Neuronal stem cell (in vitro differentiated cells): ENCODE measurements around the gene BOLA2B.

ENCODE experiments used
- DNase-seq: peaks from one replicate; pipeline ENCODE4 v3.0.0-alpha.2; 2013; ENCODE audit warnings: low spot score
- H2AFZ ChIP-seq: one replicate; pipeline ENCODE4 v1.6.1; 2013; ENCODE audit warnings: mild to moderate bottlenecking, low read length, inconsistent platforms
- H2AK5ac ChIP-seq: 2 replicates; pipeline ENCODE4 v1.6.1; 2013; ENCODE audit warnings: low read depth, mild to moderate bottlenecking, inconsistent platforms, low read length, moderate library complexity, mixed read lengths
- H2BK120ac ChIP-seq: 2 replicates; pipeline ENCODE4 v1.6.1; 2013; ENCODE audit warnings: low read depth, mild to moderate bottlenecking, inconsistent platforms, low read length, moderate library complexity, mixed read lengths
- H2BK12ac ChIP-seq: one replicate; pipeline ENCODE4 v1.6.1; 2013; ENCODE audit warnings: low read length, inconsistent platforms
- H2BK15ac ChIP-seq: 2 replicates; pipeline ENCODE4 v1.6.1; 2013; ENCODE audit warnings: mild to moderate bottlenecking, low read length, inconsistent platforms, mixed read lengths
- H2BK5ac ChIP-seq: one replicate; pipeline ENCODE4 v1.6.1; 2013; ENCODE audit warnings: inconsistent platforms, mild to moderate bottlenecking, low read length, moderate library complexity
- H3K14ac ChIP-seq: one replicate; pipeline ENCODE4 v1.6.1; 2013; ENCODE audit warnings: low read length, inconsistent platforms
- H3K18ac ChIP-seq: 2 replicates; pipeline ENCODE4 v1.6.1; 2013; ENCODE audit warnings: low read length, inconsistent platforms
- H3K23ac ChIP-seq: 2 replicates; pipeline ENCODE4 v1.6.1; 2013; ENCODE audit warnings: low read depth, mild to moderate bottlenecking, mixed read lengths, low read length, inconsistent platforms; ENCODE audit not compliant: poor library complexity
- H3K27ac ChIP-seq: replicated peaks from 3 replicates; pipeline ENCODE4 v1.5.1; 2013; ENCODE audit warnings: low read length, inconsistent platforms
- H3K27me3 ChIP-seq, 3 experiments: 2 replicates each; pipeline ENCODE4 v1.6.1; 2013; ENCODE audit warnings: low read length in 3 of 3, mild to moderate bottlenecking in 2 of 3, inconsistent platforms in 1 of 3, low read depth in 1 of 3, mixed read lengths in 1 of 3, moderate library complexity in 1 of 3; ENCODE audit not compliant: control insufficient read depth in 3 of 3, insufficient read depth in 3 of 3
- H3K36me3 ChIP-seq, 2 donors: replicated peaks in 1 of 2; 2 replicates each; pipeline ENCODE4 v1.6.1; 2013; ENCODE audit warnings: low read length in 2 of 2; ENCODE audit not compliant: control insufficient read depth in 2 of 2, insufficient read depth in 2 of 2
- H3K4ac ChIP-seq: 2 replicates; pipeline ENCODE4 v1.6.1; 2013; ENCODE audit warnings: inconsistent platforms, mild to moderate bottlenecking, low read length, moderate library complexity
- H3K4me1 ChIP-seq, 2 donors: 1 replicate in 1 of 2; 2 replicates in 1 of 2; pipeline ENCODE4 v1.6.1; 2013; ENCODE audit warnings: low read length in 2 of 2, low read depth in 1 of 2; ENCODE audit not compliant: control insufficient read depth in 2 of 2, insufficient read depth in 1 of 2
- H3K4me2 ChIP-seq: one replicate; pipeline ENCODE4 v1.6.1; 2013; ENCODE audit warnings: mild to moderate bottlenecking, low read length, inconsistent platforms; ENCODE audit not compliant: insufficient read depth, poor library complexity, severe bottlenecking
- H3K4me3 ChIP-seq, 2 donors: 2 replicates each; pipeline ENCODE4 v1.5.1; 2013; ENCODE audit warnings: low read length in 2 of 2, mild to moderate bottlenecking in 2 of 2, inconsistent platforms in 1 of 2, moderate library complexity in 1 of 2
- H3K79me1 ChIP-seq: one replicate; pipeline ENCODE4 v1.6.1; 2013; ENCODE audit warnings: low read depth, mild to moderate bottlenecking, inconsistent platforms, low read length, moderate library complexity
- H3K9ac ChIP-seq: one replicate; pipeline ENCODE4 v1.6.1; 2013; ENCODE audit warnings: mild to moderate bottlenecking, low read depth, low read length, inconsistent platforms; ENCODE audit not compliant: poor library complexity
- H3K9me3 ChIP-seq, 2 donors: replicated peaks in 1 of 2; 2 replicates each; pipeline versions ENCODE3 to v1.6.1; 2013; ENCODE audit warnings: low read length in 2 of 2, mild to moderate bottlenecking in 2 of 2, inconsistent platforms in 1 of 2, low read depth in 1 of 2, mixed read lengths in 1 of 2, moderate library complexity in 1 of 2; ENCODE audit not compliant: control insufficient read depth in 2 of 2, insufficient read depth in 1 of 2
- H4K8ac ChIP-seq: one replicate; pipeline ENCODE4 v1.6.1; 2013; ENCODE audit warnings: low read depth, mild to moderate bottlenecking, inconsistent platforms, low read length, moderate library complexity
- H4K91ac ChIP-seq: one replicate; pipeline ENCODE4 v1.6.1; 2013; ENCODE audit warnings: low read length, low read depth, mild to moderate bottlenecking, inconsistent platforms; ENCODE audit not compliant: poor library complexity
- WGBS, 2 donors: extraction: QIAGEN DNeasy Blood & Tissue Kit; methylation state at CpG; one replicate each; pipeline ENCODE4 v1.1.7; 2013; ENCODE audit warnings: missing lambda C conversion rate in 2 of 2, mixed read lengths in 1 of 2; ENCODE audit not compliant: insufficient read length in 2 of 2, insufficient replicate concordance in 1 of 2; ENCODE audit errors: extremely low coverage in 2 of 2; 5-methylcytosine and 5-hydroxymethylcytosine counted together

The BOLA2B gene

GRCh38 chr16:30184096-30184890 lies 9.2 kb downstream of the BOLA2B start:
- peaks cover 10 to 12% of the 10 kb centered on the region in 2 donors for H3K4me1 ChIP-seq
- H3K36me3 ChIP-seq: peaks cover 8 to 10% of the 10 kb centered on the region in 2 donors
- peak overlapping the region; percentile 59 for H4K91ac ChIP-seq
- peaks cover 3% of the 10 kb centered on the region for H3K79me1 ChIP-seq
- H3K4me3 ChIP-seq: peak overlapping the region; percentile 68 to 84
- no peak overlapping the region for H2BK15ac ChIP-seq
- no peak overlapping the region for H3K14ac ChIP-seq
- WGBS, 2 donors: no CpG with 5 or more reads among the region's 24 CpGs
- no peak for DNase-seq
- H3K4me2 ChIP-seq: peak overlapping the region; percentile 98
- no peak overlapping the region for H3K27ac ChIP-seq
- H3K27me3 ChIP-seq: peaks cover 0 to 18% (median 5%) of the 10 kb centered on the region in 3 experiments
- no peak overlapping the region for H3K23ac ChIP-seq
- H2BK12ac ChIP-seq: no peak overlapping the region
- H2BK5ac ChIP-seq: no peak overlapping the region
- peak overlapping the region; percentile 53 for H2AK5ac ChIP-seq
- H4K8ac ChIP-seq: no peak overlapping the region
- no peak overlapping the region for H3K4ac ChIP-seq
- H3K18ac ChIP-seq: peak overlapping the region; percentile 91
- no peaks in the 10 kb centered on the region for H3K9me3 ChIP-seq
- peak overlapping the region; percentile 86 for H3K9ac ChIP-seq
- peak overlapping the region; percentile 99 for H2AFZ ChIP-seq
- no peak overlapping the region for H2BK120ac ChIP-seq

- H4K8ac ChIP-seq: no peak within 1 kb of the TSS
- peak within 1 kb of the TSS; percentile 68 to 84 for H3K4me3 ChIP-seq
- H3K27ac ChIP-seq: peak within 1 kb of the TSS; percentile 45
- H3K18ac ChIP-seq: peak within 1 kb of the TSS; percentile 97
- peak within 1 kb of the TSS; percentile 53 for H2AK5ac ChIP-seq
- H3K36me3 ChIP-seq: peaks cover 8 to 10% of the 10 kb centered on the region in 2 donors
- H3K14ac ChIP-seq: peak within 1 kb of the TSS; percentile 56
- DNase-seq: peak; percentile 68
- H2BK12ac ChIP-seq: no peak within 1 kb of the TSS
- peaks cover 0 to 22% (median 5%) of the 10 kb centered on the region in 3 experiments for H3K27me3 ChIP-seq
- H3K4me2 ChIP-seq: peak within 1 kb of the TSS; percentile 98
- peak within 1 kb of the TSS; percentile 86 for H3K9ac ChIP-seq
- peaks cover 3% of the 10 kb centered on the region for H3K79me1 ChIP-seq
- peak within 1 kb of the TSS; percentile 17 for H3K23ac ChIP-seq
- peaks cover 10 to 12% of the 10 kb centered on the region in 2 donors for H3K4me1 ChIP-seq
- peak within 1 kb of the TSS; percentile 99 for H2AFZ ChIP-seq
- no CpG with 5 or more reads among the region's 81 CpGs for WGBS, 2 donors
- peak within 1 kb of the TSS; percentile 10 for H2BK5ac ChIP-seq
- H3K4ac ChIP-seq: no peak within 1 kb of the TSS
- H2BK15ac ChIP-seq: peak within 1 kb of the TSS; percentile 1
- H4K91ac ChIP-seq: peak within 1 kb of the TSS; percentile 59
- no peak within 1 kb of the TSS for H2BK120ac ChIP-seq
- H3K9me3 ChIP-seq: no peaks in the 10 kb centered on the region
Measured at GRCh38 chr16:30183233-30184095, 10.0 kb downstream of the BOLA2B start, which contains the start of gene CORO1A. Gene CORO1A, plus strand, starts transcription at chr16:30183602. Its CDS starts 1,608 bp downstream, at chr16:30185210.

- no peak overlapping the region for H3K4me2 ChIP-seq
Measured at GRCh38 chr16:30180741-30181140, 12.7 kb downstream of the BOLA2B start.

More at GRCh38 chr16:30180741-30181140, 12.7 kb downstream of the BOLA2B start:
- Histone ChIP-seq H2AFZ (no peak overlapping the region), H3K14ac (no peak overlapping the region), H3K27me3 (peaks cover 0 to 23% (median 5%) of the 10 kb centered on the region in 3 experiments), H3K23ac (no peak overlapping the region), H3K4me3 (no peak overlapping the region), H3K36me3 (no peaks in the 10 kb centered on the region), H2AK5ac (no peak overlapping the region), H3K79me1 (no peaks in the 10 kb centered on the region), H4K8ac (peak overlapping the region; percentile 89), H4K91ac (no peak overlapping the region), H3K27ac (no peak overlapping the region), H3K4me1 (peaks cover 4 to 10% of the 10 kb centered on the region in 2 donors), H2BK120ac (no peak overlapping the region), H2BK5ac (no peak overlapping the region), H3K9me3 (no peaks in the 10 kb centered on the region), H3K4ac (no peak overlapping the region), H2BK15ac (no peak overlapping the region), H3K9ac (no peak overlapping the region), H2BK12ac (no peak overlapping the region), H3K18ac (peak overlapping the region; percentile 35)
- no CpG with 5 or more reads among the region's 3 CpGs for WGBS, 2 donors
- DNase-seq: no peak
